ENCODE measurements around the gene TEX48. TPM values are rescaled to one million over a fixed set of nuclear protein-coding genes. Genes with fewer than 3 reads are reported as not detected.

Gene TEX48, protein sequence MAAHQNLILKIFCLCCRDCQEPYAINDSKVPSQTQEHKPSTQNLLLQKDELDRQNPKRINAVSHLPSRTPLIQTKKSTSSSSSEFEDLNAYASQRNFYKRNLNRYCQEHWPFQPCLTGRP
- total RNA-seq, result not detected

DNA sequence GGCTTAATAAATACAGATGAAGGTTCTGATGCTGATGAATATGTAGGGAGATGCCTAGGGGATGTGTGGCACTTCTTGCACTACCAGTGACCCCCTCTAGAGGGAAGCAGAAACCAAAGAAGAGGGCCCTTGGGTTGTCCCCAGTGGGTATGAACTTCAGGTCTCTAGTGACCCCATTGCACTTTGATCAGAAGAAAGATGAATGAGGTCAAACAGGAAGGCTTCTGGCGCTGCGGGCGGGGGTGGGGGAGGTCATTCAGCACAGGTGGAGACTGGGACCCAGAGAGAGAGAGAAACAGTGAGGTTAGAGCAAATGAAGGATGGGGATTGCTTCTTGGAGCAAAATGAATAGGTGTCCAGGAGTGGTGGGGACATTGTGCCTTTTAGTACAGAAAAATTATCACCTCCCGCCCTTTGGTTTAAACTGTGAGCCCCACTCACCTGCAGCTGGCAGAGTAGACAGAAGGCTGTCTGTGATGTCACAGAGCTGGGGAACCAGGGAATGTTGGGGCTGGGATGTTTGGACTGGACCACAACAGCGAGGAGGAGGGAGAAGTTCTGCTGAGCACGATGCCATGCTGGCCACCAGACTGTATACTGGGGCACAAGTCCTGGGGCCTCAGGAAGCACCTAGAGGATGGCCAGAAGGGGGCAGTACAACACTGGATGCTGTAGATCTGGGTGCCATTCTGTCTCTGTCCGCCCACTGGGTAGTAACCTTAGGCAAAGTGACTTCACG is at the start of gene TEX48:
Gene TEX48 (minus strand): TSS at position 599 of the 739 bp plus-strand sequence. CDS start 10,469 bp downstream, outside the sequence.
- ATAC-seq (ENCODE audit: low FRiP score) (peak; percentile 49), DNase-seq (ENCODE audit: low spot score) (peak; percentile 43)

GRCh38 chr9:114731701-114732100 is 49.7 kb upstream of the TEX48 start:
- DNase-seq (ENCODE audit: low spot score) (no peak), ATAC-seq (ENCODE audit: low FRiP score) (no peak)
- TF ChIP-seq, protein P1, sequence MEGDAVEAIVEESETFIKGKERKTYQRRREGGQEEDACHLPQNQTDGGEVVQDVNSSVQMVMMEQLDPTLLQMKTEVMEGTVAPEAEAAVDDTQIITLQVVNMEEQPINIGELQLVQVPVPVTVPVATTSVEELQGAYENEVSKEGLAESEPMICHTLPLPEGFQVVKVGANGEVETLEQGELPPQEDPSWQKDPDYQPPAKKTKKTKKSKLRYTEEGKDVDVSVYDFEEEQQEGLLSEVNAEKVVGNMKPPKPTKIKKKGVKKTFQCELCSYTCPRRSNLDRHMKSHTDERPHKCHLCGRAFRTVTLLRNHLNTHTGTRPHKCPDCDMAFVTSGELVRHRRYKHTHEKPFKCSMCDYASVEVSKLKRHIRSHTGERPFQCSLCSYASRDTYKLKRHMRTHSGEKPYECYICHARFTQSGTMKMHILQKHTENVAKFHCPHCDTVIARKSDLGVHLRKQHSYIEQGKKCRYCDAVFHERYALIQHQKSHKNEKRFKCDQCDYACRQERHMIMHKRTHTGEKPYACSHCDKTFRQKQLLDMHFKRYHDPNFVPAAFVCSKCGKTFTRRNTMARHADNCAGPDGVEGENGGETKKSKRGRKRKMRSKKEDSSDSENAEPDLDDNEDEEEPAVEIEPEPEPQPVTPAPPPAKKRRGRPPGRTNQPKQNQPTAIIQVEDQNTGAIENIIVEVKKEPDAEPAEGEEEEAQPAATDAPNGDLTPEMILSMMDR (IDR thresholded peaks at IDR 0.05), result no peak

More for the DNA sequence above, at the start of gene TEX48:
- TF ChIP-seq, protein P1 (IDR thresholded peaks at IDR 0.05), result peak in 1 of 3 donors; percentile 25

- DNase-seq (ENCODE audit: low spot score) (no peak), ATAC-seq (ENCODE audit: low FRiP score) (no peak)
- TF ChIP-seq, protein P1 (IDR thresholded peaks at IDR 0.05), result no peak
Observed at GRCh38 chr9:114729706-114730105, 47.7 kb upstream of the TEX48 start.

- TF ChIP-seq, protein P1 (IDR thresholded peaks at IDR 0.05), result no peak
- no peak for DNase-seq (ENCODE audit: low spot score)
- ATAC-seq (ENCODE audit: low FRiP score), result no peak
Observed at GRCh38 chr9:114725930-114726329, 43.9 kb upstream of the TEX48 start.

DNA sequence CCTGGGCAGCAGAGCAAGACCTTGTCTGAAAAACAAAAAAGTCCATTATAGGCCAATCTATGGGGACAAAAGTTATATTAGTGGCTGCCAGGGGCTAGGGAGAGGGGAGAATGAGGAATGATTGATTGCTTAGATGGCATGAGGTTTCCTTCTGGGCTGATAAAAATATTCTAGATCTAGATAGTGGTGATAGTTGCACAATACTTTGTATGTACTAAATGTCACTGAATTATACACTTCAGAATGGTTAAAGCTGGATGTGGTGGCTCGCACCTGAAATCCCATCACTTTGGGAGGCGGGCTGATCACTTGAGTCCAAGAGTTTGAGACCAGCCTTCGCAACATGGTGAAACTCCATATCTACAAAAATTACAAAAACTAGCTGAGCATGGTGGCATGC is 42.8 kb upstream of the TEX48 start:
- TF ChIP-seq, protein P1 (IDR thresholded peaks at IDR 0.05), result no peak
- DNase-seq (ENCODE audit: low spot score), result no peak
- no peak for ATAC-seq (ENCODE audit: low FRiP score)

DNA sequence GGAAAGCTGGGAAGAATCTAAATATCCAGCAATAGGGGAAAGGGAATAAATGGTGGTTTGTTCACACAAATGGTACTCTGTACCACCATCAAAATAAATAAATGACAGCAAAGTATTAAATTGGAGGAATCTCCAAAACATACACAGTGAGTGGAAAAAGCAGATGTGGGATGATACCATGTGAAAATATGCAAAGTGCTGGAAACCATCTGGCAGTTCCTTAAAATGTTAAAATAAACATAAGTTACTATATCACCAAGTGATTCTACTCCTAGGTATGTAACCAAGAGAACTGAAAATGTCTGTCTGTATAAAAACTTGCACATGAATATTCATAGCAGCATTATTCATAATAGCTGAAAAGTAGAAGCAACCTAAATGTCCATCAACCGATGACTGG is 41.9 kb upstream of the TEX48 start:
- ATAC-seq (ENCODE audit: low FRiP score) (no peak), DNase-seq (ENCODE audit: low spot score) (no peak)
- TF ChIP-seq, protein P1 (IDR thresholded peaks at IDR 0.05), result no peak

All from omental fat pad (tissue), 4 donors.